Stimulated activated CD4-positive, alpha-beta T cell treated with anti-CD3 and anti-CD28 coated beads, Interleukin-15, amount 100 ng/mL, for 48 hours (primary cell): ENCODE measurements around the gene FHOD1.

Source experiments
- DNase-seq, 2 donors: peaks; one replicate each; pipeline ENCODE4 v3.0.0-alpha.2; 2020; ENCODE audit warnings: low read depth in 2 of 2

FHOD1 gene

GRCh38 chr16:67249178-67250044 lies 2.1 kb upstream of the FHOD1 start:
- no peak for DNase-seq

- peak in 1 of 2 donors; percentile 19 for DNase-seq
These were observed 1.3 kb upstream of the FHOD1 start, which contains the start of gene SLC9A5 for GRCh38 chr16:67248401-67249177. TSS of gene SLC9A5 (plus strand) at chr16:67248979. CDS start at chr16:67249015, 36 bp downstream.

DNA sequence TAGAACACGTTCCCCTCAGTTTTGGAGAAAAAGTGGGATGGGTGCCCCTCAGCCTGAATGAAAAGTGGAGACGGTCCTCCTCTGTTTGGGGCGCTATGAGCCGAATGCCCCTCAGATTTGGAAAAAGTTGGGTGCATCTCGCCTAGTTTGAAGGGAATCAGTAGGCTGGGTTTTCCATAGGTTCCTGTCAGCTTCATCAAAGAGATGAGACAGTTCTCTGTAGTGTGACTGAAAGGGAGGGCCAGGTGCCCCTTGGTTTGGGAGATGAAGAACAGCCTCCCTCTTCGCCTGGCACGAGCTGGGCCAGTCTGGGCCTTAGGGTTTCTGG lies 756 bp upstream of the FHOD1 start:
- no peak for DNase-seq

DNA sequence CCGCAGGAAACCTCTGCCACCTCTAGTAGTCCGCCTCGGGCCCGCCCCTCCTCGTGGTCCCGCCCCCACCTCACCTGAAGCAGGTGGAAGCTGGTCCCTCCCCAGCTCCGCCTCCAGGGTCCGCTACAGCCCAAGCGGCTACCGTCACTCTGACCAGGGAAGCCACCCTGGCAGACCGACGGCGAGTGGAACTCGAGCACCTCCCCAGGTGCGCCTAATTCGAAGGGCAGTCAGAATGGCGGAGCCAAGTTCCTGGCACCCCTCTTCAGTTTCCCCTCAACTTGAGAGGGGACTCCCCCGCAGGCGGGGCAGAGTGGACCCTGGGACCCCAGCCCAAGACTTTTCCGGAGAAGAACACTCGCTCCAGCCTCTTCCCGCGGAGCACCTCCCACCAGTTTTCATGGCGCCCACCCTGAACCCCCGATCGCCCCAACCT lies 507 bp downstream of the FHOD1 start:
- DNase-seq, result peak in 1 of 2 donors; percentile 18

- peak in 1 of 2 donors; percentile 44 for DNase-seq
These were observed 1.1 kb downstream of the FHOD1 start for GRCh38 chr16:67246081-67246755.

DNA sequence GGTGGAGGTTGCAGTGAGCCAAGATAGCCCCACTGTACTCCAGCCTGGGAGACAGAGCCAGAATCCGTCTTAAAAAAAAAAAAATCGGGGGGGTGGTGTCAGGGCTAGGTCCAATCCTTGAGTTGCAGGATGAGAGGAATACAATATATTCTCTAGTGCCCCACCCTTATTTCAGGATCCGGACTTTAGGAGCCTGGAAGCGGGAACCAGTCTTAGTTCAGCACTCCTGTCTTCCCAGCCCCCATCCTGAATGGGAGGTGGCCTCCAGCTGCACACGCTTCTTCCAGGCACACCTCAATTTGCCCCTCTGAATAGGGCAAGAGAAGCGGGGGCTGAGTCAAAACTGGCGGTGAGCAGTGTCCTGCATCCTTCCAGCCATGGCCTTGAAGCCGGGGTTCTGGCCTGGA lies 1.6 kb downstream of the FHOD1 start:
- no peak for DNase-seq

DNA sequence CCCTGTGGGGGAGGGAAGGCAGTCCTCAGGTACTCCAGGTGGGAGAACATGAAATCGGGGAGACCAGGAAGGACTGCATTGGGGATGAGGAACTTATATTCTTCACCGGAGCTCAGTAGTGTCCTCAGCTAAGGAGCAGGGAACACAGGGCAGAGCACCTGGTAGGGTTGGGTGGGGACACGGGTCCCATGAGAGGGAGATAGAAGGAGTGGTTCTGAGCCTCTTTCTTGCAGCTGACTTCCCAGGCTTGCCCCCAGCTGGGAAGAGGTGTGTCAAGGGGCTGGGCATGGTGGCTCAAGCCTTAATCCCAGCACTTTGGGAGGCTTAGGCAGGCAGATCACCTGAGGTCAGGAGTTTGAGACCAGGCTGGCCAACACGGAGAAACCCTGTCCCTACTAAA lies 2.1 kb downstream of the FHOD1 start:
- DNase-seq, result no peak

- peak; percentile 73 to 75 for DNase-seq
These were observed 2.7 kb downstream of the FHOD1 start for GRCh38 chr16:67244387-67245185.

- DNase-seq, result no peak
These were observed 3.8 kb downstream of the FHOD1 start for GRCh38 chr16:67243481-67243880.

DNA sequence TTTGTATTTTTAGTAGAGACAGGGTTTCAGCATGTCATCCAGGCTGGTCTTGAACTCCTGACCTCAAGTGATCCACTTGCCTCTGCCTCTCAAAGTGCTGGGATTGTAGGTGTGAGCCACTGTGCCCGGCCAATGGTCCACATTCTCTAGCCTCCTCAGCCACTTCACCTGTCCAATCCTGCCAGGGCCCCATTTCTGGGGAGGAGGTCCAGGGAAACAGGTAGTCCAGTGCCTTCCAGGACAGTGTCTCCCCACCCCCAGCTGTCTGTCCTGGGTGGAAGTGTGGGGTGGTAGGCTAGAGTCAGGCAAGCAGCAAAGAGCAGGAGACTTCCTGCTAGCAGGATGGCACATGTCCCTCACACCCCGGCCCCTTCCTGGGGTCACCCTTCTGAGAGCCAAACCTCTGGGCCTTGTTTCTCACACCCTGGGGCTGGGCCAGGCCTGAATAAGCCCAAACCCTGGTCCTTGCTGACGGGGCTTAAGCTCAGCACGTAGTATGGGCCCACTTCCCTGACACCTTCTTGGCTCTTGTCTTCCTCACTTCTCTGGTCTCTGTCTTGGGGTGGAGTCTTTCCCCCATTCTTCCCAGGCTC lies 5.0 kb downstream of the FHOD1 start:
- no peak for DNase-seq

GRCh38 chr16:67241008-67241900 lies 6.0 kb downstream of the FHOD1 start:
- DNase-seq, result no peak

DNA sequence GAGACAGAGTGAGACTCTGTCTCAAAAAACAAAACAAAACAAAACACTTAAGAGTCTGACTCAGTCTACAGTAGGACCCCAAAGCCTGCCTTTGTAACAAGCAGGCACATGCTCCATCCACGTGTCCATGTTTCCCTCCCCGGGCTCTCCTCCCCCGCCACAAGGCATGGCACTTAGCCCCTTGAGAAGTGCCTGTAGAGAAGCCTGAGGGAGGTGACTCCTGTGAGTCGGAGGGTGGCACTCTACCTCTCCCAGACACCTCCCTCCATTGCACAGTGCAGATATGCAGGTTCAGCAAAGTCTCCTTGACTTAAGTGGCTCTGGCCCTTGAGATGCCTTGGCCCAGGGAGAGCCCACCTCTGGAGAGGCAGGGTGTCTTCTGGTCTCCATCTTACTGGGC lies 6.8 kb downstream of the FHOD1 start:
- no peak for DNase-seq

DNA sequence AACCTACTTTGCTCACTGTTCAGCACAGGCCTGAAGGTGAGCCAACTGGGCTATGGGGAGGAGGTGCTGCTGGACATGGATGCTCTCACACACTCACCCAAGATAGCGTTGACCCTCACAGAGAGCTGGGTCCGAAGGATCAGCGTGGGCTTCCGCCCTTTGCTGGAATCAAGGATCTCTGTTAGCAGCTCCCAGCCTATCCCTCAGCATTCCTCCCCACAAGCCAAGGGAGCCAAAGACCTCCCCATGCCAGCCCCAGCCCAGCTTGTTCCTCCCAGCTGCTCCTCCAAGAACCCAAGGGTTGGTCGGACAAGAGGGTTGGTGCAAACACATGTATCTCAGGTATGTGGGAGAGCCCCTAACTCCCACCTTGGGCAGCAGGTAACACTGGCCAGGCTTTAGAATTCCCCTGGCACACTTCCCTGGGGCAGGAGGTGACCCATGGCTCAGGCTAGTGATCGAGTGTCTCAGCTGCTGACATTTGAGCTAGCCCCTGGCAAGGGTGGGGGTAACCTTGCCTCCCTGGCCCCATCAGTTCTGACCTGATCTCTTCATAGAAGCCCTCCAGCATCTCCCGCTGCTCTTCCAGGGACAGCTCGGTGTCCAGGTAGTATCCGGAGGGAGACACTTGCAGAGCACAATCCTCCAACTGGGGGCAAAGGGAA lies 8.3 kb downstream of the FHOD1 start:
- DNase-seq, result no peak

GRCh38 chr16:67238278-67238575 lies 9.1 kb downstream of the FHOD1 start:
- no peak for DNase-seq

- DNase-seq, result no peak
These were observed 9.6 kb downstream of the FHOD1 start for GRCh38 chr16:67237396-67238277.

- DNase-seq, result peak; percentile 84 to 86
These were observed 10.5 kb downstream of the FHOD1 start for GRCh38 chr16:67236563-67237395.

- DNase-seq, result peak in 1 of 2 donors; percentile 19
These were observed 11.3 kb downstream of the FHOD1 start for GRCh38 chr16:67235816-67236562.
